K562 (cell line): Measurements from ENCODE around the gene KLHL8. TPM values are rescaled to one million over a fixed set of nuclear protein-coding genes. Genes with fewer than 3 reads are reported as not detected.

ENCODE experiments used
- ATAC-seq: fragments of 200-7000 bp; cut with Tn5 transposase; 3 replicates; pipeline ENCODE4 v1.9.1; 2020; ENCODE audit warnings: moderate library complexity
- BruUV-seq: library from RNA; stranded (reverse); fragments of 400-500 nt; replicated peaks from 2 replicates; lab custom pipeline; 2021; lab: Mats Ljungman, UMichigan
- CTCF ChIA-PET: fragments of 300-600 bp; formaldehyde crosslinking; extraction: SDS; loops from one replicate; lab custom pipeline; 2021; ENCODE audit warnings: low intra/inter-chr PET ratio; lab: Yijun Ruan, JAX
- POLR2A ChIA-PET: fragments of 300-600, 350-650 bp; sonication (Branson Sonifier 250); formaldehyde crosslinking; extraction: SDS; loops from one replicate; lab custom pipeline; 2021; ENCODE audit warnings: antibody characterized with exemption, inconsistent platforms; lab: Yijun Ruan, JAX
- DNase-seq, 4 experiments: peaks; one replicate each; pipeline versions ENCODE4 v3.0.0 to v3.0.0-alpha.2; 2011 to 2018; ENCODE audit warnings: low spot score in 3 of 4, mixed read lengths in 3 of 4; ENCODE audit errors: extremely low read depth in 1 of 4
- FAIRE-seq: peaks from 2 replicates; lab custom pipeline; 2011; peaks lifted over from hg19 to GRCh38; lab: Jason Lieb, UNC
- H2AFZ ChIP-seq: 2 replicates; pipeline ENCODE4 v1.6.0; 2011; ENCODE audit warnings: low read depth, low read length, control low read depth, inconsistent platforms
- H3K27ac ChIP-seq: fragments of 200-600 bp; 3 replicates; pipeline ENCODE4 v1.8.0; 2011; ENCODE audit warnings: low read depth, mild to moderate bottlenecking, control low read depth, inconsistent platforms, low read length, moderate library complexity, mixed read lengths; ENCODE audit errors: extremely low read depth
- H3K27me3 ChIP-seq, 2 experiments: fragments of 300-600 bp in 1 of 2; 2 replicates in 1 of 2; 3 replicates in 1 of 2; pipeline versions ENCODE4 v1.6.0 to v1.8.0; 2011; ENCODE audit warnings: inconsistent platforms in 2 of 2, low read length in 2 of 2, mild to moderate bottlenecking in 1 of 2, mixed read lengths in 1 of 2, moderate library complexity in 1 of 2; ENCODE audit not compliant: control insufficient read depth in 2 of 2, insufficient read depth in 2 of 2
- H3K36me3 ChIP-seq: fragments of 300-600 bp; 3 replicates; pipeline ENCODE4 v1.8.0; 2011; ENCODE audit warnings: mild to moderate bottlenecking, low read length, inconsistent platforms; ENCODE audit not compliant: control insufficient read depth, insufficient read depth
- H3K4me1 ChIP-seq, 2 experiments: fragments of 200-600 bp in 1 of 2; replicated peaks in 1 of 2; 2 replicates in 1 of 2; 3 replicates in 1 of 2; pipeline versions ENCODE4 v1.5.1 to v1.8.0; 2011; ENCODE audit warnings: inconsistent platforms in 2 of 2, low read length in 2 of 2, mild to moderate bottlenecking in 1 of 2, mixed read lengths in 1 of 2, moderate library complexity in 1 of 2; ENCODE audit not compliant: control insufficient read depth in 2 of 2, insufficient read depth in 2 of 2
- H3K4me2 ChIP-seq: 2 replicates; pipeline ENCODE4 v1.6.1; 2011; ENCODE audit warnings: low read length, control low read depth, inconsistent platforms, mixed read lengths; ENCODE audit not compliant: insufficient read depth
- H3K4me3 ChIP-seq: fragments of 200-600 bp; sonication (generic), shearing (Covaris generic); 2 replicates; pipeline ENCODE4 v1.5.1; 2016; ENCODE audit warnings: control low read depth, inconsistent platforms
- H3K79me2 ChIP-seq: fragments of 200-600 bp; 3 replicates; pipeline ENCODE4 v1.8.0; 2011; ENCODE audit warnings: low read length, inconsistent platforms; ENCODE audit not compliant: control insufficient read depth, insufficient read depth
- H3K9ac ChIP-seq, 2 experiments: 2 replicates each; pipeline versions ENCODE4 v1.6.0 to v1.6.1; 2011; ENCODE audit warnings: low read depth in 2 of 2, low read length in 2 of 2, control low read depth in 1 of 2, inconsistent platforms in 1 of 2, mild to moderate bottlenecking in 1 of 2, mixed read lengths in 1 of 2; ENCODE audit not compliant: insufficient read depth in 1 of 2
- H3K9me1 ChIP-seq: one replicate; pipeline ENCODE4 v1.6.0; 2011; ENCODE audit warnings: inconsistent platforms, mild to moderate bottlenecking, low read length, moderate library complexity; ENCODE audit not compliant: control insufficient read depth, insufficient read depth
- H3K9me3 ChIP-seq: replicated peaks from 2 replicates; pipeline ENCODE4 v1.5.1; 2011; ENCODE audit warnings: low read depth, low read length, inconsistent platforms; ENCODE audit not compliant: control insufficient read depth, insufficient read depth
- H4K20me1 ChIP-seq: replicated peaks from 2 replicates; pipeline ENCODE4 v1.6.1; 2011; ENCODE audit warnings: low read length, inconsistent platforms, mixed read lengths; ENCODE audit not compliant: control insufficient read depth, insufficient read depth
- CEBPG ChIP-seq, 3 experiments: fragments of 200-800 bp in 1 of 3; sonication (Bioruptor generic) in 1 of 3; sonication (generic) in 1 of 3; formaldehyde crosslinking in 1 of 3; IDR thresholded peaks in 2 of 3; conservative IDR thresholded peaks in 1 of 3; 2 replicates each; pipeline versions ENCODE4 v1.6.1 to v1.8.0; 2016 to 2022; ENCODE audit warnings: missing compliant biosample characterization in 2 of 3, missing genetic modification characterization in 2 of 3, mild to moderate bottlenecking in 1 of 3, missing genetic modification reagents in 1 of 3
- MTA3 ChIP-seq: fragments of 450-650 bp; formaldehyde crosslinking; IDR thresholded peaks from 2 replicates; pipeline ENCODE4 v1.6.1; 2017; ENCODE audit warnings: mild to moderate bottlenecking, borderline replicate concordance
- RCOR1 ChIP-seq, 2 experiments: IDR thresholded peaks; 2 replicates each; pipeline ENCODE4 v1.6.1; 2012; ENCODE audit warnings: low read depth in 2 of 2, low read length in 2 of 2, borderline replicate concordance in 1 of 2, improper control_type of control experiment in 1 of 2
- TRIM24 ChIP-seq, 2 experiments: fragments of 450-650 bp; IDR thresholded peaks; 2 replicates each; pipeline ENCODE4 v1.6.1; 2016
- ZNF12 ChIP-seq: sonication (generic); formaldehyde crosslinking; IDR thresholded peaks from 2 replicates; pipeline ENCODE4 v1.4.0; 2020; ENCODE audit warnings: mild to moderate bottlenecking, missing genetic modification reagents
- whole genome bisulfite sequencing: fragments of 100-300 bp; shearing (Covaris generic); methylation state at CpG from one replicate; pipeline ENCODE4 v1.1.6; 2016; ENCODE audit warnings: low coverage, mixed read lengths; ENCODE audit not compliant: insufficient coverage; ENCODE audit errors: missing lambda C conversion rate; 5-methylcytosine and 5-hydroxymethylcytosine counted together
- in situ Hi-C: fragments of 300-500 bp; cut with MboI; formaldehyde crosslinking; loops from 4 replicates; pipeline ENCODE4 v1.15.0; 2018; ENCODE audit warnings: inconsistent platforms, mixed read lengths
- intact Hi-C: fragments of 100-400 bp; cut with micrococcal nuclease; formaldehyde crosslinking; loops from 2 replicates; pipeline ENCODE4 v1.14.2; 2022
- polyA plus RNA-seq, 8 experiments: library from polyadenylated mRNA; depleted of rRNA in 4 of 8; stranded (reverse) in 5 of 8; unstranded in 3 of 8; fragments of >200 nt; fragmentation: Nextera tagmentation in 2 of 8; fragmentation: Illumina TruSeq in 1 of 8; extraction: Ambion mirVana in 2 of 8; extraction: Trizol in 1 of 8; gene quantifications; 2 replicates each; pipeline versions ENCODE4 v1.2.1 to v1.2.3, GENCODE V29; 2011 to 2014; ENCODE audit warnings: inconsistent platforms in 1 of 8, missing spikeins in 1 of 8
- total RNA-seq, 7 experiments: library from RNA; depleted of rRNA in 6 of 7; stranded (reverse); fragments of >200 nt in 6 of 7; fragmentation: Illumina TruSeq in 2 of 7; extraction: Trizol in 2 of 7; gene quantifications; 2 replicates each; pipeline versions ENCODE4 v1.2.1 to v1.2.3, GENCODE V29; 2011 to 2021; ENCODE audit warnings: low replicate concordance in 1 of 7
- TF ChIP-seq, protein P1 (sequence below): fragments of 450-650 bp; conservative IDR thresholded peaks from 2 replicates; pipeline ENCODE4 v1.6.1; 2016; ENCODE audit warnings: missing genetic modification characterization, low read depth, mild to moderate bottlenecking, missing compliant biosample characterization, moderate library complexity
- TF ChIP-seq, protein P2 (sequence below): fragments of 450-650 bp; formaldehyde crosslinking; IDR thresholded peaks from 2 replicates; pipeline ENCODE4 v1.4.0; 2022; ENCODE audit warnings: missing genetic modification characterization

The KLHL8 gene
- total and polyA plus RNA-seq, 9 of the 15 experiments (the other 6 are each of a cell fraction or from before 2014, with no cell fraction given) = 8.7 to 25.3 (median 15.7) TPM

DNA sequence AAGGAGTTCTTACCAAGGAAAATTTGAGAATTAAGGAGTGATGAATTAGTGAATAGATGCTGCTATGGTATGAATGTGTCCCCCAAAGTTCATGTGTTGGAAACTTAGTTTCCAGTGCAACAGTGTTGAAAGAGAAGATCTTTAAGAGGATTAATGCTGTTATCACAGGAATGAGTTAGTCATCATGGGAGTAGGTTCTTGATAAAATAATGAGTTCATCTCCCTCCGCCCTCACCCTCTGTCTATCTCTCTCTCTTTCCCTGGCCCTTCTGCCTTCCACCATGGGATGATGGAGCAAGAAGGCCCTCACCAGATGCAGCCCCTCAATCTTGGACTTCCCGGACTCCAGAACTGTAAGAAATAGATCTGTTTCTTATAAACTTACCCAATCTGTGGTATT lies 38.3 kb upstream of the KLHL8 start:
- in situ Hi-C loops (no loop called here), intact Hi-C loops (no loop called here)
- ChIA-PET CTCF (no interaction called here), POLR2A (no interaction called here)
- Histone ChIP-seq H3K27me3 (no peaks in the 10 kb centered on the region), H3K27ac (no peak overlapping the region), H2AFZ (no peak overlapping the region), H3K9me1 (no peaks in the 10 kb centered on the region), H3K9me3 (no peaks in the 10 kb centered on the region), H3K36me3 (no peaks in the 10 kb centered on the region), H3K4me3 (no peak overlapping the region), H3K4me1 (no peaks in the 10 kb centered on the region), H3K9ac (no peak overlapping the region), H4K20me1 (no peaks in the 10 kb centered on the region), H3K4me2 (no peak overlapping the region), H3K79me2 (no peaks in the 10 kb centered on the region)
- no peak for FAIRE-seq
- BruUV-seq = no TSS peak
- no peak for ATAC-seq
- DNase-seq = no peak
- 3% methylated on average over 2 of the region's 2 CpGs for WGBS
- TF ChIP-seq CEBPG (CRISPR knock-in tag; IDR thresholded peaks at IDR 0.05) = no peak
- TF ChIP-seq CEBPG (tag; conservative IDR thresholded peaks at IDR 0.05 in 1 of 2, IDR thresholded peaks at IDR 0.05 in 1 of 2) = no peak
- TF ChIP-seq, protein P1, sequence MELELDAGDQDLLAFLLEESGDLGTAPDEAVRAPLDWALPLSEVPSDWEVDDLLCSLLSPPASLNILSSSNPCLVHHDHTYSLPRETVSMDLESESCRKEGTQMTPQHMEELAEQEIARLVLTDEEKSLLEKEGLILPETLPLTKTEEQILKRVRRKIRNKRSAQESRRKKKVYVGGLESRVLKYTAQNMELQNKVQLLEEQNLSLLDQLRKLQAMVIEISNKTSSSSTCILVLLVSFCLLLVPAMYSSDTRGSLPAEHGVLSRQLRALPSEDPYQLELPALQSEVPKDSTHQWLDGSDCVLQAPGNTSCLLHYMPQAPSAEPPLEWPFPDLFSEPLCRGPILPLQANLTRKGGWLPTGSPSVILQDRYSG (tag) = no peak
- TF ChIP-seq, protein P2, sequence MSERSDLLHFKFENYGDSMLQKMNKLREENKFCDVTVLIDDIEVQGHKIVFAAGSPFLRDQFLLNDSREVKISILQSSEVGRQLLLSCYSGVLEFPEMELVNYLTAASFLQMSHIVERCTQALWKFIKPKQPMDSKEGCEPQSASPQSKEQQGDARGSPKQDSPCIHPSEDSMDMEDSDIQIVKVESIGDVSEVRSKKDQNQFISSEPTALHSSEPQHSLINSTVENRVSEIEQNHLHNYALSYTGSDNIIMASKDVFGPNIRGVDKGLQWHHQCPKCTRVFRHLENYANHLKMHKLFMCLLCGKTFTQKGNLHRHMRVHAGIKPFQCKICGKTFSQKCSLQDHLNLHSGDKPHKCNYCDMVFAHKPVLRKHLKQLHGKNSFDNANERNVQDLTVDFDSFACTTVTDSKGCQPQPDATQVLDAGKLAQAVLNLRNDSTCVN (CRISPR knock-in tag) = no peak
- no peak for TF ChIP-seq RCOR1 (IDR thresholded peaks at IDR 0.05; ENCODE audit: borderline replicate concordance in 1 of 2, low read depth in 2 of 2, low read length in 2 of 2)
- TF ChIP-seq TRIM24 (IDR thresholded peaks at IDR 0.05) = no peak
- TF ChIP-seq ZNF12 (CRISPR knock-in tag) = no peak
- no peak for TF ChIP-seq MTA3
